H54 (cell line): ENCODE results near the gene TPRA1.
"Not testable (repeated sequence)": the region's sequence is repeated elsewhere in the genome, so short reads cannot be mapped to it uniquely, and the experiment has no call there.

Source experiments
- DNase-seq: peaks from one replicate; pipeline ENCODE4 v3.0.0; 2011; ENCODE audit warnings: low spot score, mixed read lengths; ENCODE audit not compliant: insufficient read length
- FAIRE-seq: peaks from 3 replicates; lab custom pipeline; 2011; peaks lifted over from hg19 to GRCh38; lab: Jason Lieb, UNC
- POLR2A ChIP-seq: IDR thresholded peaks from 2 replicates; pipeline ENCODE4 v1.6.1; 2011; ENCODE audit warnings: low read depth, mild to moderate bottlenecking, low read length

Gene TPRA1

GRCh38 chr3:127607675-127608361 is 17.3 kb upstream of the TPRA1 start:
- no peak for TF ChIP-seq POLR2A
- no peak for DNase-seq
- FAIRE-seq, result no peak

GRCh38 chr3:127606981-127607595 is 16.6 kb upstream of the TPRA1 start:
- TF ChIP-seq POLR2A, result no peak
- DNase-seq (no peak), FAIRE-seq (no peak)

- DNase-seq, result no peak
- no peak for TF ChIP-seq POLR2A
- no peak for FAIRE-seq
These were observed 15.7 kb upstream of the TPRA1 start for GRCh38 chr3:127606086-127606805.

- not testable (repeated sequence) for DNase-seq, FAIRE-seq
These were observed 15.0 kb upstream of the TPRA1 start for GRCh38 chr3:127605547-127605946.

GRCh38 chr3:127604546-127605165 is 14.1 kb upstream of the TPRA1 start:
- TF ChIP-seq POLR2A, result no peak
- FAIRE-seq (no peak), DNase-seq (no peak)

GRCh38 chr3:127604035-127604434 is 13.5 kb upstream of the TPRA1 start:
- no peak for DNase-seq
- FAIRE-seq, result no peak
- TF ChIP-seq POLR2A, result no peak

- no peak for DNase-seq
- no peak for FAIRE-seq
- no peak for TF ChIP-seq POLR2A
These were observed 10.4 kb upstream of the TPRA1 start for GRCh38 chr3:127600749-127601456.

GRCh38 chr3:127598841-127599570 is 8.5 kb upstream of the TPRA1 start:
- TF ChIP-seq POLR2A, result no peak
- no peak for DNase-seq
- no peak for FAIRE-seq

GRCh38 chr3:127597020-127597771 is 6.7 kb upstream of the TPRA1 start:
- FAIRE-seq, result no peak
- DNase-seq, result no peak

GRCh38 chr3:127595303-127595702 is 4.8 kb upstream of the TPRA1 start:
- FAIRE-seq, result no peak
- no peak for DNase-seq
- no peak for TF ChIP-seq POLR2A

More at GRCh38 chr3:127597020-127597771, 6.7 kb upstream of the TPRA1 start:
- no peak for TF ChIP-seq POLR2A

GRCh38 chr3:127593178-127593577 is 2.6 kb upstream of the TPRA1 start:
- no peak for TF ChIP-seq POLR2A
- no peak for FAIRE-seq
- DNase-seq, result no peak

GRCh38 chr3:127590282-127590592 is 296 bp downstream of the TPRA1 start:
- DNase-seq (no peak), FAIRE-seq (no peak)
- no peak for TF ChIP-seq POLR2A
